Dendritic cell treated with granulocyte-macrophage colony-stimulating factor and Interleukin-4, amounts not matched to agents 40 ng/mL and 50 ng/mL, for 4 days (primary cell): Measurements from ENCODE around the gene ARID5B.
"Not testable (repeated sequence)": the region's sequence is repeated elsewhere in the genome, so short reads cannot be mapped to it uniquely, and the experiment has no call there.

Experiments
- H3K27ac Mint-ChIP-seq: one replicate; pipeline ENCODE4 v1.8.0; 2022; ENCODE audit warnings: mild to moderate bottlenecking, mixed read lengths
- H3K27me3 Mint-ChIP-seq: one replicate; pipeline ENCODE4 v1.8.0; 2022; ENCODE audit warnings: mild to moderate bottlenecking, mixed read lengths
- H3K36me3 Mint-ChIP-seq: one replicate; pipeline ENCODE4 v1.8.0; 2022; ENCODE audit warnings: low read depth, mixed read lengths
- H3K4me1 Mint-ChIP-seq: one replicate; pipeline ENCODE4 v1.8.0; 2022; ENCODE audit warnings: low read depth, mixed read lengths
- H3K4me3 Mint-ChIP-seq: one replicate; pipeline ENCODE4 v1.8.0; 2022; ENCODE audit warnings: mild to moderate bottlenecking, moderate library complexity, mixed read lengths
- H3K9me3 Mint-ChIP-seq: one replicate; pipeline ENCODE4 v1.8.0; 2022; ENCODE audit warnings: mixed read lengths
- intact Hi-C: fragments of 100-400 bp; cut with micrococcal nuclease; formaldehyde crosslinking; loops from one replicate; pipeline ENCODE4 v1.15.0; 2022

Gene ARID5B

DNA sequence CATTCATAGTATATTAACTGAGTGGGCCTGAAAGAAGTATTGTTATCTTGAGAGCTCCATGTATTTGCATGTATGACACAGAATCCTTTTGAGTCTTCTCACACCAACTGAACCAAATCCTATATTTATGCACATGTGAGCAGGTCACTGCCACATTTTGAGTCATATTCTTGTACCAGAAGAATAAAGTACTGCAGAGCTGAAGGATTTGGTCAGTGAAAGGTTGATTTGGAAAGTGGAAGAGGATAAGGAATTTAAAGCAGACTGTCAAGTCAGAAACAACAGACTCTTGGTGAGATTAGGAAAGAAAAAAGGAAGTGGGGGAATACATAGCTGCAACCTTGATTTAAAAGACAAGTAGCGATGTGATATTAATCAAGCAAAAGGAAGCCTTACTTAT is 121.8 kb downstream of the ARID5B start:
- Mint-ChIP-seq H3K36me3 (no peaks in the 10 kb centered on the region), H3K9me3 (no peaks in the 10 kb centered on the region), H3K27ac (peak overlapping the region; percentile 5), H3K27me3 (no peaks in the 10 kb centered on the region), H3K4me3 (no peak overlapping the region), H3K4me1 (peaks cover 19% of the 10 kb centered on the region)
- intact Hi-C loops: no loop called here

GRCh38 chr10:62024026-62024701 is 122.7 kb downstream of the ARID5B start:
- Mint-ChIP-seq H3K9me3 (no peaks in the 10 kb centered on the region), H3K4me1 (peaks cover 23% of the 10 kb centered on the region), H3K36me3 (no peaks in the 10 kb centered on the region), H3K4me3 (no peak overlapping the region), H3K27me3 (no peaks in the 10 kb centered on the region), H3K27ac (no peak overlapping the region)
- intact Hi-C loops: no loop called here

DNA sequence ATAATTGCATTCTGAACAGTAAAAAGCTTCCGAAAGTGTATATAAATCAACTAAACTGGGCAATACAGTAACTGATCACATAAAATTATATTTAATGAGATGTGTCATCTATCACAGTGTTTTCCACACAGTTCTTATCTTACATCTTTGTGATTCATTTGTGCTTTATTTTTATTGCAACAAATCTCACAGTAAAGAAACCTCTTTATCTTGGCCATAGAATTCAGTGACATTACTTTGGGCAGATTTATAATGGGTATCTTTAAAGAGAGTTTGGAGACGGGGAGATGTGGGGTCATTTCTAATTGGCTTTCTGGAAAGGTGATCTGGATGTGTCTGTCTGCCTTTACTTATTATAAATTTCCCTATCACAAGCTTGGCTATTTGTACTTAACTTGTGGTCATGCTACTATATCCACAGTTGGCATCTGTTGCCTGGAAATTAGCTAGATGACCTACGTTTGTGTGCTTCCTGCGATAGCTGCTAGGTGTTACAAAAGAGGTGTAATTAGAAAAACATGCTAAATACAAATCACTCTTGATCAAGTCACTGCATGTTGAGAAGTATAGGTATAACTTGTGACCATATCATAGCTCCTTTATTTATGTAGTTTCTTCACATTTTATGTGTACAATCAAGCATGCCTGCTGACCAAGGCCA is 123.8 kb downstream of the ARID5B start:
- Mint-ChIP-seq H3K9me3 (no peaks in the 10 kb centered on the region), H3K36me3 (no peaks in the 10 kb centered on the region), H3K27ac (no peak overlapping the region), H3K4me1 (peaks cover 28% of the 10 kb centered on the region), H3K4me3 (no peak overlapping the region), H3K27me3 (no peaks in the 10 kb centered on the region)
- intact Hi-C loops: no loop called here

DNA sequence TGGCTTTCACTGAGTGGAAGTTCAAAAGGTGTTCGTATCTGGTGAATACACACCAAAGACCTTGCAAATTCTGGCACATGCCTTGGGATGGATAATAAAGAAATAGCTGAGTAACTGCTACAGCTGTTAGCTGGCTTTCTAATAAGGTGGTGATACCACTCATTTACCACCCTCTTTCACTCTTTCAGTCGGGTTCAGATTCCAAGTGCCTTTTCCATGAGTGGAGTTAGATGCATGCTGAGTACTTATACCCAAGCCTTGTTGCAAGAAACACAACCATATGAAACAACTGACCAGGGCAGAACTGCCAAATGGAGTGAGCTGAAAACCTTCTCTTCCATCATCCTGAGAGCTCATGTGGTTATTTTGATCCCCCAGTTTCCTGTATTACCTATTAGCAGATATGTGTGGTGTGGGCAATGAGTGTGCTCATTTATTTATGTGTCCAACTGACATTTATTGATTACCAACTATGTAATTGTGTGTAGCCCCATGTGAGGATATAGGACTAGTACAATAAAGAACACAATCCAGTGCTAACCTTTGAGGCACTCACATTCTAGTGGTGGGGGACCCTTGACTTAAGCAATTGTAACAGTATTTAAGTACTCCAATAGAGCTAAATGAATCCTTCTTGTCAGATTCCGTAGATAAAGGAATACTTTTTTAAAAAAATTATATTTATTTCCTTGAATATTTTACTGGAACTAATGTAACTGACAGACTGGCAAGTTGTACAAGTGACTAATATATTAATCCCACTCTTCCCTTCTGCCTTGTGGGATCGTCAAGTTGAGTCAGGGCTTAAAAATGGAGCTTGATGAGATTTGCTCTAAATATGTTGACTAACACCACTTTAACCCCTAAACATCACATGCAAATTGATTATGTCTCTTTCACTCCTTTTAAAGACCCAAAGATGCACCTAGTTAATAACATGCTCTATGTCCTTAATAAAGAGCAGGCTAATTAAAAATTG is 124.7 kb downstream of the ARID5B start:
- Mint-ChIP-seq H3K4me3 (no peak overlapping the region), H3K9me3 (no peaks in the 10 kb centered on the region), H3K4me1 (peaks cover 22% of the 10 kb centered on the region), H3K27ac (no peak overlapping the region), H3K36me3 (no peaks in the 10 kb centered on the region), H3K27me3 (no peaks in the 10 kb centered on the region)
- intact Hi-C loops: no loop called here

DNA sequence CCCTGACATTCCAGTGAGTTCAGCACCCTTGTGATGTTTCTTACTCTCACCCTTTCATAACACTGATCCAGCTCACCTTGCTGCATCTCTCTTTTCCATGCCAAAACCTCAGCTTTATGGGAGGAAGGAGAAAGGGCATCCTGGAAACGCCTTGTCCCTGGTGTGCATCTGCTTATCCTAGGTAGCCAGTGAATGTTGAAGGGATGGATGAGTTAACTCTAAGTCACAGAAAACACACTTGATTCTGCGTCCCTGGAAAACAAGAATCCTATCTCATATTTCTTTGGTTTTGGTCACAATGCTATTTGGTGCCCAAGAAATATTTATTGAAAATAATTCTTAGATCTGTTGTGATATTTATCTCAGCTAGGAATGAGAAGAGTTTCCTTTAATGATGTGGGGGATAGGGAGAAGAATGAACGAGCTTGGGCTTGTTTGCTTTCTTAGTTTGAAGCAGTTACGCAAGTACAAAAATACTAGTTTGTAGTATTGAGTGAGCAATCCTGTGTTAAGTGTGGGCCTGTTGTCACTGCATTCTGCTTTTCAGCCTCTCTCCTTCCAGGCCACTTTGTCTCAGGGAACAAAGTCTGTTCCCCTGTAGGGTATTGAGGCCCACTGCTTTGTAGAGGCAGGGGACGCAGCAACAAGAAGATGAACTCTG is 126.5 kb downstream of the ARID5B start:
- Mint-ChIP-seq H3K9me3 (no peaks in the 10 kb centered on the region), H3K36me3 (no peaks in the 10 kb centered on the region), H3K27me3 (no peaks in the 10 kb centered on the region), H3K27ac (no peak overlapping the region), H3K4me3 (no peak overlapping the region), H3K4me1 (peaks cover 17% of the 10 kb centered on the region)
- intact Hi-C loops: no loop called here

DNA sequence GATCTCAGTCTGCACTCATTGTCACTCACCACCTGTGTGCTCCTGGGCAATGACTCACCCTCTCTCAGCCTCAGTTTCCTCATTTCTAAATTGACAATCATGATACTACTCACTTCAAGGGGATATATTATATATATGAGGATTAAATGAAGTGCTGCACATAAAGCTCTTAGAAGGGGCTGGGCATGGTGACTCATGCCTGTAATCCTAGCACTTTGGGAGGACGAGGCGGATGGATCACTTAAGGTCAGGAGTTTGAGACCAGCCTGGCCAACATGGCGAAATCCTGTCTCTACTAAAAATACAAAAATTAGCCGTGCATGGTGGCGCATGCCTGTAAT is 127.0 kb downstream of the ARID5B start:
- H3K27me3 Mint-ChIP-seq, intact Hi-C loops: not testable (repeated sequence)

DNA sequence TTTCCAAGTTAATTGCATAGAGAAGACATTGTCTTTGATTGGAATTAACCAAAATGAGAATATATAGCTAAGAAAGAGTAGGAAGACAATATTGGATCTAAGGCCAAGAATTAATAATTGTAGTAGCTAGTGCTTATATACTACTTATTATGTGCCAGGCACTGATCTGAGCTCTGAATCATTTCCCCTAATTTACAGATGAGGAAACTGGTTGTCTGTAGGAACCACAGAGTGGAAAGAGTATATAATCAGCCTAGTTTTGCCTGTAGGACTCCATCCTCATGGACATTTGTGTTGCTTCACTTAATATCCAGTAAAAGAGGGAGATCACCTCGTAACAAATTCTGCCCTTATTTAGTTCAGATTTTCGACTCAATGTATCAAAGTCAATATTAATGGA is 127.9 kb downstream of the ARID5B start:
- Mint-ChIP-seq H3K4me1 (peaks cover 10% of the 10 kb centered on the region), H3K36me3 (no peaks in the 10 kb centered on the region), H3K27ac (no peak overlapping the region), H3K4me3 (no peak overlapping the region), H3K9me3 (no peaks in the 10 kb centered on the region), H3K27me3 (no peaks in the 10 kb centered on the region)
- intact Hi-C loops: no loop called here

More for the DNA sequence above, 127.0 kb downstream of the ARID5B start:
- not testable (repeated sequence) for H3K9me3 Mint-ChIP-seq, H3K27ac Mint-ChIP-seq, H3K4me3 Mint-ChIP-seq, H3K36me3 Mint-ChIP-seq
- peaks cover 12% of the 10 kb centered on the region for H3K4me1 Mint-ChIP-seq

GRCh38 chr10:62031507-62031906 is 130.0 kb downstream of the ARID5B start:
- intact Hi-C loops: loop anchor here (10.0 kb wide), 1 partner anchor 403 kb away; no protein-coding TSS in a partner anchor
- Mint-ChIP-seq H3K4me3 (no peak overlapping the region), H3K36me3 (no peaks in the 10 kb centered on the region)

GRCh38 chr10:62033125-62033524 is 131.6 kb downstream of the ARID5B start:
- Mint-ChIP-seq H3K4me3 (no peak overlapping the region), H3K4me1 (peaks cover 10% of the 10 kb centered on the region), H3K9me3 (no peaks in the 10 kb centered on the region), H3K27me3 (no peaks in the 10 kb centered on the region), H3K27ac (no peak overlapping the region), H3K36me3 (no peaks in the 10 kb centered on the region)
- intact Hi-C loops: loop anchor here (10.0 kb wide), 1 partner anchor 402 kb away; no protein-coding TSS in a partner anchor

More at GRCh38 chr10:62031507-62031906, 130.0 kb downstream of the ARID5B start:
- H3K27me3 Mint-ChIP-seq: no peaks in the 10 kb centered on the region
- no peaks in the 10 kb centered on the region for H3K9me3 Mint-ChIP-seq
- no peak overlapping the region for H3K27ac Mint-ChIP-seq
- H3K4me1 Mint-ChIP-seq: peaks cover 10% of the 10 kb centered on the region

DNA sequence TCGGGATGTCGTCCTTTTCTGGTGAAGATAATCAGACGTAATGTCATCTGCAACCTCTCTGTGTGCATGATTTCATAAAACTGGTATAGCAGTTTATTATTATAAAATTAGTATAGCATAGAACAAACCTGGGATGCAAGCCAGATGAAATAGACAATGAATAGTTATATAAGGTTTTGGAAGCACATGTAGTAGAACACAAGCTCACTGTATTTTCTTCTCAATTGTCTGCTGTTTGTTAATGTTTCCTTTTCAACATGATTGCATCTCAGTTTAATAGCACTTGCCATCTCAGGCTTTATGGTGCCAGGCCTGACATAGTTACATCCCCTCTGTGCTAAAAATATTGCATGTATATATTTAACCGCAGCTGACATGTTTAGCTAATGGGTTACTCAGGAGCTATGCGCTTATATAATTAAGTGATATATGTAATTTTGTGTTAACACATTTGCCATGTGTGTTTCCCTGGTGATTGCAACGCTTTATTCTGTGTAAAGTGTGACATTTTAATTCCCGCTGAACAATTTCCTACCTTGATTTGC is 132.7 kb downstream of the ARID5B start:
- Mint-ChIP-seq H3K27me3 (no peaks in the 10 kb centered on the region), H3K4me1 (peaks cover 14% of the 10 kb centered on the region), H3K36me3 (no peaks in the 10 kb centered on the region), H3K27ac (no peak overlapping the region), H3K9me3 (no peaks in the 10 kb centered on the region), H3K4me3 (no peak overlapping the region)
- intact Hi-C loops: loop anchor here (10.0 kb wide), 1 partner anchor 401 kb away; no protein-coding TSS in a partner anchor

- peaks cover 25% of the 10 kb centered on the region for H3K4me1 Mint-ChIP-seq
- H3K9me3 Mint-ChIP-seq: no peaks in the 10 kb centered on the region
- peaks cover 5% of the 10 kb centered on the region for H3K36me3 Mint-ChIP-seq
- H3K27ac Mint-ChIP-seq: peak overlapping the region; percentile 3
- no peak overlapping the region for H3K4me3 Mint-ChIP-seq
- no peaks in the 10 kb centered on the region for H3K27me3 Mint-ChIP-seq
- intact Hi-C loops: loop anchor here (5.0 to 10.0 kb wide), 2 partner anchors 134 to 398 kb away; partner anchors contain the start of gene ARID5B
Observed at GRCh38 chr10:62036186-62037081, 134.9 kb downstream of the ARID5B start.

DNA sequence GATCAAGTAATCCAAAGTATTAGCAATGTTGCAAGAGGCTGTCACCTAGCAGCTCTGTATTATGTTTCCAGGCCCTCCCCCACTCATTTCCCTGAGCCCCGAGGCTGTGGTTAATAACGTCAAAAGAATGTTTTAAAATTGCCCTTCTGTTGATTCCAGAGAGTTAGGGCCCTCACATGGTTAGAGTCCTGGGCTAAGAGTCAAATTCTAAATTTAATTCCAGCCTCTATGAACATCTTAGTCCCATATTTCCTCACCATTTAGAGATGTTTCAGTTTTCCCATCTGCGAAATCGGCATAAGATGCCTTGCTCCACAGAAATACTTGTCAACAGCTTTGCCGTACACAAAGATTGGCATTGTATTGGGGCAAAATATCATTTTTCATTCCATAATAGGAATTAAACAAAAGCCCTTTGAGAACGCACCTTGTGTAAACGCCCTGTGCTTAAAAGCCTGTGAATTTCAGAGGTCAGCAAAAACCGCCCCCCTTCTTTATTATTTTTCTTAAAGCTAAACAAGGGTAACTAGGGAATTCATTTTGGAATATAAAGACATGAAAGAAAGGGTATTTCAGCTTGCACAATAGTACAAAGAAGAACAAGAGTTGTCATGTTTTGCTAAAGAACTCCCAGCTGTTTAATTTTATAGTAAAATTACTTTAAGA is 135.8 kb downstream of the ARID5B start:
- Mint-ChIP-seq H3K27me3 (no peaks in the 10 kb centered on the region), H3K36me3 (peaks cover 10% of the 10 kb centered on the region), H3K27ac (peak overlapping the region; percentile 45), H3K4me1 (peaks cover 33% of the 10 kb centered on the region), H3K4me3 (no peak overlapping the region), H3K9me3 (no peaks in the 10 kb centered on the region)
- intact Hi-C loops: loop anchor here (5.0 to 10.0 kb wide), 2 partner anchors 135 to 398 kb away; partner anchors contain the start of gene ARID5B
